GM18951 (cell line): ENCODE measurements around the gene MOK.
"Not testable (repeated sequence)": the region's sequence is repeated elsewhere in the genome, so short reads cannot be mapped to it uniquely, and the experiment has no call there.

ENCODE experiments used
- POLR2A ChIP-seq: IDR thresholded peaks from 4 replicates; pipeline ENCODE4 v1.6.1; 2011; ENCODE audit warnings: mild to moderate bottlenecking; ENCODE audit not compliant: insufficient read length, insufficient read depth; ENCODE audit errors: extremely low read depth
- in situ Hi-C: fragments of 300-500 bp; cut with MboI; formaldehyde crosslinking; loops from one replicate; pipeline ENCODE4 v1.12.0; 2022; ENCODE audit warnings: low sequenced_read_pairs, mixed read lengths, inconsistent platforms; ENCODE audit not compliant: unreplicated experiment

MOK gene, protein sequence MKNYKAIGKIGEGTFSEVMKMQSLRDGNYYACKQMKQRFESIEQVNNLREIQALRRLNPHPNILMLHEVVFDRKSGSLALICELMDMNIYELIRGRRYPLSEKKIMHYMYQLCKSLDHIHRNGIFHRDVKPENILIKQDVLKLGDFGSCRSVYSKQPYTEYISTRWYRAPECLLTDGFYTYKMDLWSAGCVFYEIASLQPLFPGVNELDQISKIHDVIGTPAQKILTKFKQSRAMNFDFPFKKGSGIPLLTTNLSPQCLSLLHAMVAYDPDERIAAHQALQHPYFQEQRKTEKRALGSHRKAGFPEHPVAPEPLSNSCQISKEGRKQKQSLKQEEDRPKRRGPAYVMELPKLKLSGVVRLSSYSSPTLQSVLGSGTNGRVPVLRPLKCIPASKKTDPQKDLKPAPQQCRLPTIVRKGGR

DNA sequence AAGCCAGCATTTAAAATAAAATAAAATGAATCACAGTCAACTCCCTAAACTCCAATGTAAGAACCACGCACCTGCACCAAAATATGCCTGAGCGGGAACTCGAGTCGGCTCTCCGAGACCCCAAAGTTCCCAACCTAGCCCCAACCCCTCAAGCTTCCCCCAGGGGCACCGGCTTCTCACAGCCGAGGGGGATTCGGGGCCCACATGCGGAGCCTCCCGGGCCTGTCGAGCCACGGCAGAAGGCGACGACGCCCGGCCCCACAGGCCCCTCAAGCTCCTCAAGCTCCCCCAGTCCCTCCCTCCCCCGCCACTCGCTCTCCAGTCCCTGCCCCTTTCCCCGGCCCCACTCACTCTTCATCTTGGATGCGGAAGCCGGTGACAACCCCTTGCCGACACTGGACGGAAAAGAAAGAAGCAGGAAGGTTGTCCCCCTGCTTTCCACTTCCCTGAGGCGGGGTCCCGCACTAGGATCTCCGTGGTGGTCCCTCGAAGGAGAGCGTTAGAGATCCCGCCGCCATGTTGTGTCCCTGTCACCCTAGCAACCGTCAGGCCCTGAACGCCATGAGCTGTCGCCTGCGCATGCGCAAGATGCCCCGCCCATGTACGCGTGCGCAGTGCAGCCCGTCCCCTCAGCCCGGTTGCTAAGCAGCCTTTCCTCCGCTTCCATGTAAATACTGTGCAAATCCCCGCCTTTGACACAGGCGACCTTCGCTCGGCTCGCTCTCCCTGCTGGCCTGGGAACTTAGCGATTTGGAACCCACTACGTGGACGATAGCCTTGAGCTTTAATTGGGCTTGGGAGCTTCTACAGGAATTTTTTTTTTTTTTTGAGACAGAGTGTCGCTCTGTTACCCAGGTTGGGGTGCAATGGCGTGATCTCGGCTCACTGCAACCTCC lies at the start of gene MOK:
Gene MOK, minus strand, starts transcription at position 554 of the 896 bp plus-strand sequence. Its CDS starts 196 bp downstream, at position 358.
- peak; percentile 23 for TF ChIP-seq POLR2A
- in situ Hi-C loops = loop anchor here (25.0 kb wide), 1 partner anchor 543 kb away; the partner anchor contains the start of gene PPP2R5C

DNA sequence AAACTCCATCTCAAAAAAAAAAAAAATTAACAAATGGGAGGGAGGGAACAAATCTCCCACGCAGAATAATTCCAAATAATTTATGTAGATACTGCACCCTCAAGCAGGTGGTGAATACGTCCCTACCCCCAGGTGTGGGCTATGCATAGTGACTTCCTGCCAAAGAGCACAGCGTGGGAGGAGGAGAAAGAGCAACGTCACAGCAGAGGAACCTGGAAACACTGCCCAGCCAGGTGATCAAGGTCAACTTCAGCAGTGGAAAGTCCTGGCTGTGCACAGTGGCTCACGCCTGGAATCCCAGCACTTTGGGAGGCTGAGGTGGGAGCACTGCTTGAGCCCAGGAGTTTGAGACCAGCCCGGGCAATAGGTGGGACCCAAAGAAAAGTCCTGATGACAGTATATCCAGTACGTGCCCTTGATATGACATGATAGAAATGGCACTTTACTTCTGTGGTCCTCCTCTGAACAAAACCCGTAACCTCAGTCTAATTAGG lies 48.2 kb upstream of the MOK start:
- in situ Hi-C loops = no loop called here
- no peak for TF ChIP-seq POLR2A

DNA sequence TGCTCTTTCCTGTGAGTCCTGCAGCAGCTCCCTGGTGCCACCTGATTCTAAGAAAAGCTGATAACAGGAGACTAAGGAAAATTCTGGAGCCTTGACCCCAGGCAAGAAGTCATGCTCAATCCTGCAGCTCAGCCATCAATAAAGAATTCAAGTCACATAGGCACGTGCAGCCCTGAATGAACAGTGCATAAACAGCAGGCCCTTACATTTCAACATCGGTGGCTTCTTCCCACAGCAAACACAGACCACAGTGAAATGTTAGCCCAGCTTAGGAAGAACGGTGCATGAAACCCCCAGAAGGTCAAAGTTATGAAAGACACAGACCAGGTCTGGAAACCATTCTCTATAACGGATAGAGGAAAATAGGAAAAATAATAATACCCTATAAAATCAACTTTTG lies 47.2 kb upstream of the MOK start:
- in situ Hi-C loops = no loop called here
- no peak for TF ChIP-seq POLR2A

DNA sequence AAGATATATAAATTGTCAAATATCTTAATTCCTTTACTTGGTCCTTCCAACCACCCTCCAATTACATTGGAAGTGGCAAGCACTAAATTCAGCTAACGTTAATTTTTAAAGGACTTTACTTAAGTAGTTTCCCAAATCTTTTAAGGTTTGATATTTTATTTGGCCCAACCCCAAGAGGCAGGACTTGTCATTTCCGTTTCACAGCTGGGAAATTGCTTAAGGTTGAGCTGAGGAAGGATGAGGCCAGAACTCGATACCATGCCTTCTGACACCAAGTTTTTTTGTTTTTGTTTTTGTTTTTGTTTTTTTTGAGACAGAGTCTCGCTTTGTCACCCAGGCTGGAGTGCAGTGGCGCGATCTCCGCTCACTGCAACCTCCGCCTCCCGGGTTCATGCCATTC lies 46.6 kb upstream of the MOK start:
- in situ Hi-C loops = not testable (repeated sequence)

DNA sequence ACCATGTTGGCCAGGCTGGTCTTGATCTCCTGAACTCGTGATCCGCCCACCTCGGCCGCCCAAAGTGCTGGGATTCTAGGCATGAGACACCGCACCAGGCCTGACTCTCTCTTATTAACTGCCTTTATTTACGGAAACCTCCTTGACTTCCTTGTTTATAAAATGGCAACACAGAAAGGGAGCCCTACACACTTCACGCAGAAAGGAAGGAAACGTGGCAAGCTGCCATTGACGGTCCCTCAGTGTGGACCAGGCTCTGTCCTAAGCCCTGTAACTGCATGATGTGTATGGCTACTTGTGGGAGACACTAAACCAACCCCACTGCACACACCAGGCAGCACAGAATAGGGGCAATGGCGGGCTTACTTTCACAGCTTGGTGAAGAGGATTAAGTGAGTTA lies 46.1 kb upstream of the MOK start:
- TF ChIP-seq POLR2A = no peak
- in situ Hi-C loops = no loop called here

DNA sequence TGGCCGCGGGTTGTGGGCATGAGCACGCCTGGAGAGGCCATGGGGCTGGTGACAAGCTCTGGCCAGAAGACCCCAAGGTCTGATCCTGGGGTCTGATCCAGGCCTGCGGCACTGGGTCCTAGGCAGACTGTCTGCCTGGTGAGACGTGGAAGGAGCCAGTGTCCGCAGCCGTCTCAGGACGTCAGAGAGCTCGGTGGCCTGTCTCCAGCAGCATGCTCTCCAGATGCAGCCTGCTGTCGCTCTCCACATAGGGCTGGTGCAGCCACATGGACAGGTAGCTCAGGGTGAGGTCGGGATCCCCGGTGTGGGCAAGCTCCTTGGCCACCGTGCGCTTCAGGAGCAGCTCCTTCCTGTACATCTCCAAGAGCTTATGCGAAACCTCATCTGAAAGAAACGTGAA lies 43.4 kb upstream of the MOK start:
- in situ Hi-C loops = no loop called here
- no peak for TF ChIP-seq POLR2A

DNA sequence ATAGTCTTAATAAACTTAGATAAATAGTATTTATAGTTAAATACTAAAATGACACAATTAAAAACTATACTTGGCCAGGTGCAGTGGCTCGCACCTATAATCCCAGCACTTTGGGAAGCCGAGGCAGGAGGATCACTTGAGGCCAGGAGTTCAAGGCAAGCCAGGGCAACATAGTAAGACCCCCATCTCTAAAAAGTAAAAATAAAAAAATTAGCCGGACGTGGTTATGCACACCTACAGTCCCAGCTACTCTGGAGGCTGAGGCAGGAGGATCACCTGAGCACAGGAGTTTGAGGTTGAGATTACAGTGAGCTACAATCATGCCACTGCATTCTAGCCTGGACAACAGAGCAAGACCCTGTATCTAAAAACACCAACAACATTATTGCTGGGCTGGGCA lies 41.7 kb upstream of the MOK start:
- in situ Hi-C loops = no loop called here
- no peak for TF ChIP-seq POLR2A

DNA sequence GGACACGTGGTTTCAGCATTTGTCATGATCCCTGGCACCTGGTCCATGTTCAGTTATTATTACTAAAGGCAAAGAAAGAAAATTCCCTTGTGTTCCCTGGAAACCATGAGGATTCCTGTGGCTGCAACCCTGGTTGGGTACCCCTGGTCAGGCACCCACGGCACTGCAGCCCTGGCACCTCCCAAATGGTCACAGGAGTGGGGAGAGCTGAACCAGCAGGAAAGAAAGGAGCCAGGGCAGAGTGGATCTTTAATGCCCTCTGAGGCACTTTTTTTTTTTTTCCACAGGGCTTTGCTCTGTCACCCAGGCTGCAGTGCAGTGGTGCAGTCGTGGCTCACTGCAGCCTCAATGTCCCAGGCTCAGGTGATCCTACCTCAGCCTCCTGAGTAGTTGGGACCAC lies 40.3 kb upstream of the MOK start:
- in situ Hi-C loops = no loop called here
- no peak for TF ChIP-seq POLR2A

DNA sequence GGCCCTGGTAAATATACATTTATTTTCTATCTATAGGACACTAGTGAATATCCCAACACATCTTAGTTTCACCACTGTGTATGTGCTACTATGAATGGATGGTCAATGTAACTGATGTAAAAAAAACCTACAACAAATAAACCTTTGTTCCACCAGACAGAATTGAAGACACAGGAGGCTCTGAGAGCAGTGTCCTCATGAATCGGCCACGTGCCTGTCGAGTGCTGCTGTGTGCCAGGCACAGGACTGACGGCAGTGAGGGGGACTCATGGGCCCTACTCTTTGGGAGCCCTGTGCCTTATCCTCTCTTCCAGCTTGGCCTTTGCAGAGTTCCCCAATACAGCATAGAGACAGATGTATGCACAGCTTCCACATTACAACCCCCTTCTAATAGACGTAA lies 39.5 kb upstream of the MOK start:
- no peak for TF ChIP-seq POLR2A
- in situ Hi-C loops = no loop called here

DNA sequence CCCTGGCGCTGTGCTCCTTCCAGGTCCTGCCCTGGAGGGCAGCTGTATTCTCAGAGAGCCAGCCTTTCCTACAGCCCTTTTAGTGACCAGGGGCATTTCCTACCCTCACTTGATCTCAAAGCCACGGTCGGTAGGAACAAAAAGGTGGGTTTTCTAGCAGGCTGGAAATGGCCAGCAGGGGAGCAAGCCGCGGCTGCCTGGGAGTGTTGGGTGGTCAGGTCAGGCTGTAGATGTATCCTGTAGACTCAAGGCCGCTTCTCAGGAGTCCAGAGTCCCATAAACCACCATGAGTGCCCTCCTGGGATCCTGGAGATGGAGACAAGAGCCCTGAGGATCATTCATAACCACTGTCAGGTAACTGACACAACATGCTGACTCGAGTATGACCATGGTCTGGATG lies 39.1 kb upstream of the MOK start:
- in situ Hi-C loops = no loop called here

DNA sequence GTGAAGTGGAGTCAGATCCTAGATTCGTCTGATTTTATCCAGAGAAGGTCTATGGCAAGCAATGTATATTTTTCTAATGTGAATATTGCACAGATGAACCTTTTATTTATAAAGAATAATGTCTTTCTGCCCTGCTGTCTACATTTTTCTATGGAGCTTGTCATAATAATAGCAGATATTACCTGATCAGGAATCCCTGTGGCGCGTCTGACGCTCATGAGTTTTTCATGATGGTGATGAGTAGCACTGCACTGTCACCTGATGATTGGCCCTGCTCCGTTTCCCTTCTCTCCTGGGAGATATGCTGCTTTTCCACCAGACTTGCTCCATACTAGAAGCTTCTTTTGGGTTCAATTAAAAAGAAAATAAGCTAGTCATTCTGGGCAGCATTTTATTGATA lies 37.3 kb upstream of the MOK start:
- in situ Hi-C loops = no loop called here
- no peak for TF ChIP-seq POLR2A

More for the DNA sequence above, 39.1 kb upstream of the MOK start:
- TF ChIP-seq POLR2A = no peak

DNA sequence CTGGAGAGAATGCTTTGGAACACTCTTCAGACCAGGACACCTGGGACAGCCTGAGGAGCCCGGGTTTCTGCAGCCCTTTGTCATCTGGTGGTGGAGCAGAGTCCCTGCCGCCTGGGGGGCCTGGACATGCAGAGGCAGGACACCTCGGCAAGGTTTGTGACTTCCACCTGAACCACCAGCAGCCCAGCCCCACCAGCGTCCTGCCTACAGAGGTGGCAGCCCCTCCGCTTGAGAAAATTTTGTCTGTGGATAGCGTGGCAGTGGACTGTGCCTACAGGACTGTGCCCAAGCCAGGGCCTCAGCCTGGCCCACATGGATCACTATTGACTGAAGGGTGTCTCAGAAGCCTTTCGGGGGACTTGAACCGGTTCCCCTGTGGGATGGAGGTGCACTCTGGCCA lies 36.6 kb upstream of the MOK start:
- TF ChIP-seq POLR2A = no peak
- in situ Hi-C loops = no loop called here

DNA sequence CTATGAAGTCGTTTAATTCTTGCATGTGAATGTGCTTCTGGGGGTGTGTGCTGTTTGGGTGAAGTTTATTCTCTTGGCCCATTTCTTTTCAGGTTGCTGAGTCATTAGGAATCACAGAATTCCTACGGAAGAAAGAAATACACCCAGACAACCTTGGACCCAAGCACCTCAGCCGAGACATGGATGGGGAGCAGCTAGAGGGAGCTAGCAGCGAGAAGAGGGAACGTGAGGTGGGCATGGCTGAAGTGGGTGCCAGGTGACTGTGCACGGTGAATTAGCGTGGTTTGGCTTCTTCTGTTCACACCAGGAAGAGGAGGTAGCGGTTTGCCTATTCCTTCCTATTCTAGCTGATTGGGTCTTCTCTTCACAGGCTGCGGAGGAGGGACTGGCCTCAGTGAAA lies 33.8 kb upstream of the MOK start:
- no peak for TF ChIP-seq POLR2A
- in situ Hi-C loops = no loop called here
